HUES6 (cell line): ENCODE results near the gene PDCD6IP.
"Not testable (repeated sequence)": the region's sequence is repeated elsewhere in the genome, so short reads cannot be mapped to it uniquely, and the experiment has no call there.

Experiments used
- H3K27ac ChIP-seq: 2 replicates; pipeline ENCODE4 v1.7.0; 2013; ENCODE audit warnings: low read depth, mild to moderate bottlenecking, low read length, inconsistent platforms
- H3K27me3 ChIP-seq: 2 replicates; pipeline ENCODE4 v1.6.1; 2013; ENCODE audit warnings: low read length; ENCODE audit not compliant: control insufficient read depth, insufficient read depth
- H3K36me3 ChIP-seq: 2 replicates; pipeline ENCODE4 v1.6.1; 2013; ENCODE audit warnings: low read length; ENCODE audit not compliant: control insufficient read depth, insufficient read depth
- H3K4me1 ChIP-seq: 2 replicates; pipeline ENCODE4 v1.6.1; 2013; ENCODE audit warnings: low read length; ENCODE audit not compliant: control insufficient read depth, insufficient read depth
- H3K4me3 ChIP-seq: 2 replicates; pipeline ENCODE4 v1.5.1; 2013; ENCODE audit warnings: low read depth, low read length
- H3K9ac ChIP-seq: one replicate; pipeline ENCODE4 v1.6.1; 2013; ENCODE audit warnings: mild to moderate bottlenecking, low read length
- H3K9me3 ChIP-seq: 2 replicates; pipeline ENCODE4 v1.6.1; 2013; ENCODE audit warnings: low read depth, low read length; ENCODE audit not compliant: control insufficient read depth, insufficient read depth

PDCD6IP gene

DNA sequence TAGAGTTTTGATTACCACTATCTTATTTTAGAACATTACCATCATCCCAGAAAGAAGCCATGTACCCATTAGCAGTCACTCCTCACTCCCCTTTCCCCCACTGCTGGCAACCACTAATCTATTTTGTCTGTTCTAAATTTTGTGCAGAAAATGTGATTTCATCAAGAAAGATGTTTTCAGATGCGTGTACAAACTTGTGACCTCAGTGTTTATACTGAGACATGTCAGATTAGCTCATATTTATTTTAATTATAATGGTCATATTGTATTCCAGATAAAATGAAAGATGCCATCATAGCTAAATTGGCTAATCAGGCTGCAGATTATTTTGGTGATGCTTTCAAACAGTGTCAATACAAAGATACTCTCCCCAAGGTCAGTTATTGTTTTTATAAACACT is 27.8 kb downstream of the PDCD6IP start:
- Histone ChIP-seq H3K9me3 (no peaks in the 10 kb centered on the region), H3K36me3 (peaks cover 29% of the 10 kb centered on the region), H3K4me3 (no peak overlapping the region), H3K4me1 (peaks cover 4% of the 10 kb centered on the region; the same call in 1 of the 2 replicates), H3K27me3 (no peaks in the 10 kb centered on the region), H3K27ac (no peak overlapping the region), H3K9ac (no peak overlapping the region)

DNA sequence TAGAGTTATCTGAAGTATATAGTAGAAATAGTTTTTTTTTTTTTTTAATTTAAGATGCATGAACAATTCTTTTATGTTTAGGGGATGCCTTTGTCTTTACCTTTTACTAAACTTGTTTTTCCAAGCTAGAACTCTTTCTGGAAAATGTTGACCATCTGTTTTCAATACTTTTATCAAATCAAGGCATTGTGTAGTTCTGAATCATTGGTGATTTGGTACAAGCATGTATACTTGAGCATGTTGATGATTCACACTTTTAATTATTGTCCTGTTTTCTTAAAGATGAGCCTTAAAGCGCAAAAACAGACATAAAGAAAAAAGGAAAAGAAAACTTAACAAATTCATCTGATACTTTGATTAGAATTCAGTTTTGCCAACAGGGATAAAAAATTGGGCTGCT is 28.3 kb downstream of the PDCD6IP start:
- peaks cover 4% of the 10 kb centered on the region; the same call in 1 of the 2 replicates for H3K4me1 ChIP-seq
- H3K4me3 ChIP-seq: no peak overlapping the region
- no peaks in the 10 kb centered on the region for H3K27me3 ChIP-seq
- H3K9me3 ChIP-seq: no peaks in the 10 kb centered on the region
- H3K9ac ChIP-seq: no peak overlapping the region
- peaks cover 30% of the 10 kb centered on the region for H3K36me3 ChIP-seq
- H3K27ac ChIP-seq: no peak overlapping the region

DNA sequence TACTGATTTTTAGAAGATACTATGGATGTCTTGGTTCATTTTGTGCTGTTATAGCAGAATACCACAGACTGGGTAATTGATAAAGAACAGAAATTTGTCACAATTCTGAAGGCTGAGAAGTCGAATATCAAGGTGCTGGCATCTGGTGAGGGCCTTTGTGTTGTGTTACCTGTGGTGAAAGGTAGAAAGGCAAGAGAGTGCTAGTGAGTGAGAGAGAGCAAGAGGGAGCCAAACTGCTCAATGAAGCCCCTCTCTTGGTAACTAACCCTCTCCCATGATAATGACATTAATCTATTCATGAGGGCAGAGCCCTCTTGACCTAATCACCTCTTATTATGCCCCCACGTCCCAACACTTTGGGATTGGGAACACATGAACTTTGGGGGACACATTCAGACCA is 31.3 kb downstream of the PDCD6IP start:
- H3K27me3 ChIP-seq: no peaks in the 10 kb centered on the region
- H3K27ac ChIP-seq: no peak overlapping the region
- H3K36me3 ChIP-seq: peaks cover 27% of the 10 kb centered on the region
- H3K9me3 ChIP-seq: no peaks in the 10 kb centered on the region
- peaks cover 10% of the 10 kb centered on the region; the same call in 1 of the 2 replicates for H3K4me1 ChIP-seq
- no peak overlapping the region for H3K4me3 ChIP-seq
- H3K9ac ChIP-seq: no peak overlapping the region

DNA sequence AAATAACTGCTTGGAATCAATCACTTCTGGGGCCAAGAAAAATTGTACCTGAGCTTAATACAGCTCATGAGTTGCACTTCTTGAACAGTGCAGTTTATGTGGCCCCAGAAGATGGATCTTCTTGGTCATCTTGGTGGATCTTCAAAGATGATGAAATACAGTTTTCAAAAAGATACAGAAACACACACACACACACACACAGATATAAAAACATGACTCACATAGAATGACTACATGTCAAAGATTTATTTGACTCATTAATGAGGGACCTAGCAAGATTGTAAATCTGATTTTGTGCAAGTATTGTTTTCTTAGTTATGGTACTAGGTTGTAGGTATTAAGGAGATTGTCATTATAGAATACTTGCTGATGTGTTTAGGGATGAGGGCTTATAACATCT is 32.6 kb downstream of the PDCD6IP start:
- no peak overlapping the region for H3K4me3 ChIP-seq
- peaks cover 9% of the 10 kb centered on the region; the same call in 1 of the 2 replicates for H3K4me1 ChIP-seq
- no peak overlapping the region for H3K9ac ChIP-seq
- no peaks in the 10 kb centered on the region for H3K27me3 ChIP-seq
- H3K9me3 ChIP-seq: no peaks in the 10 kb centered on the region
- H3K36me3 ChIP-seq: peaks cover 29% of the 10 kb centered on the region
- H3K27ac ChIP-seq: no peak overlapping the region

DNA sequence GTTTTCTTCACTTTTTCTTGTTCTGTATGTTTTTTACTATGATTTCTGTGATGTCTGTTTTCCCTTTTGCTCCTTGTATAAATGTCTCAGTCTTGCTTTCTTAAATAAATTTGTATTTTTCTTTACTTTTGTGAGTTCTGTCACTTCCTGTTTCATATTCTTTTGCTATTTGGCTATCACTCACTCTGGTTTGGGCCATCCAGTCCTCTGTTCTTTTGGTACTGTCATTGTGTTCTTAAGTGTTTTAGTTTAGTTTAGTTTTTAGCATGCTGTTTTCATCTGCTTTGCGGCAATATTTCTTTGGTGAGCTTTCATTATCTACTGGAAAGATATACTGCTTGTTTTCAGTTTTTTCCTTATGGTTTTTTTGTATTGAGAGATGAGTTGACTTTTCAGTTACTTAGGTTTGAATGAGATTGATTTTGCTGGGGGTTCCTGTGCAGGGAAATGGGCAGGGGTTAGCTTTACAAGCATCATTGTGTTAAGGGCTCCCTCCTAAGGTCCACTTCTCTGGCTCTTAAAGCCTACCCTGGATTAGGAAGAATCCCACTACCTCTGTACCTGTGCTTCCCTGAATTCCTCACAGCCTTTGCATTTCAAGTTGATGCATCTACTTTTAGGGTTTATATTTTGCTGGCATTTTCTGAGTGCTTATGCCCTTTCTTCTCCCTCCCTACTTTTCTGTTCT is 35.1 kb downstream of the PDCD6IP start:
- H3K36me3 ChIP-seq: peaks cover 27% of the 10 kb centered on the region
- no peaks in the 10 kb centered on the region for H3K9me3 ChIP-seq
- H3K4me3 ChIP-seq: no peak overlapping the region
- no peaks in the 10 kb centered on the region for H3K27me3 ChIP-seq
- no peak overlapping the region for H3K9ac ChIP-seq
- peaks cover 9% of the 10 kb centered on the region; the same call in 1 of the 2 replicates for H3K4me1 ChIP-seq
- H3K27ac ChIP-seq: no peak overlapping the region

DNA sequence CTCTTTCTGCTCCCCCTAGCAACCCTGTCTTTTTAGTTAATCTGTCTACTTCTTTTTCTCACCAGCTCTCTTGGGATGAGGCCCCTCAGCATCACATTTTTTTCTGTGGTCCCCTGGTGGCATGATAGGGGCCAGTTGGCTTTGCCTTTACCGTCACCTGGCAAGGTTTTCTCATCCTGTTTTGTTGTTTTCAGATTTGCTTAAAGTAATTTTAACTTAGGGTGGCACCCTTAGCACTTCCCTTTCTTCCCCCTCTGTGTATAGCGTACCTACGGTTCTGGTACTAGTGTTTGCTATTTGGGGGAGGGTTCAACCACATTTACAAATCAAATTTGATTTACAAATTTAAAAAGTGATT is 35.6 kb downstream of the PDCD6IP start:
- no peak overlapping the region for H3K9ac ChIP-seq
- no peaks in the 10 kb centered on the region for H3K9me3 ChIP-seq
- peaks cover 9% of the 10 kb centered on the region; the same call in 1 of the 2 replicates for H3K4me1 ChIP-seq
- no peaks in the 10 kb centered on the region for H3K27me3 ChIP-seq
- no peak overlapping the region for H3K4me3 ChIP-seq
- no peak overlapping the region for H3K27ac ChIP-seq
- H3K36me3 ChIP-seq: peaks cover 24% of the 10 kb centered on the region

DNA sequence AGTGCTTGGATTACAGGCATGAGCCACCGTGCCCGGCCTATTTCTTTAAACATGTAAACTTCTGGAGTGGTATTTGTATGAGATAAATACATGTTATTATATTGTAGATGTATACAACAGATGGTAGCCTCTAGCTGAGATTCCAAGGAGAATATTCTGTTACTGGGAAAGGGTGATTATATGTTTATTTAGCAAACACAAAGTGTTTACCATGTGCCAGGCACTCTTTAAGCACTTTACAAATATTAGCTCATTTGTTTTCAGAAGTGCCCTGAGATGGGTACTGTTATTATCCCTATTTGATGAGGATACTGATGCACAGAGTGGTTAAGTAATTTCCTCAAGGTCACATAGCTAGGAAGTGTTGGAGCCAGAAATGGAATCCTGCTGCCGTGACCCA is 38.8 kb downstream of the PDCD6IP start:
- H3K27me3 ChIP-seq, H3K9me3 ChIP-seq, H3K4me3 ChIP-seq, H3K27ac ChIP-seq, H3K4me1 ChIP-seq, H3K9ac ChIP-seq: not testable (repeated sequence)
- peaks cover 13% of the 10 kb centered on the region for H3K36me3 ChIP-seq

DNA sequence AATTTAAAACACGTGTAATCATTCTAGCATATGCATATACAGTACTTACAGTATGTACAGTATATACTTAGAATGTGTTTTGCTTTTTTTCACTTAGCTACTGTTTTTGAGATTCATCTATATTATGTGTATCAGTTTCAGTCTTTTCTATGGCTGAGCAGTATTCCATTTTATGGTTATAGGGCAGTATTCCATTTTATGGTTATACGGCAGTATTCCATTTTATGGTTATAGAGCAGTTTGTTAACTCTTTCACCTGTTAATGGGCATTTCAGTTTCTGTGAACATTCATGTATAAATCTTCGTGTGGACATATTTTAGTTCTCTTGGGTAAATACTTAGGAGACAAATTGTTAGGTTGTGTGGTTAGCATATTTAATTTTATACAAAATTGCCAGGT is 40.9 kb downstream of the PDCD6IP start:
- H3K27me3 ChIP-seq: no peaks in the 10 kb centered on the region
- no peaks in the 10 kb centered on the region for H3K4me1 ChIP-seq
- no peak overlapping the region for H3K27ac ChIP-seq
- H3K36me3 ChIP-seq: peaks cover 13% of the 10 kb centered on the region
- H3K9me3 ChIP-seq: no peaks in the 10 kb centered on the region
- no peak overlapping the region for H3K4me3 ChIP-seq
- H3K9ac ChIP-seq: no peak overlapping the region

DNA sequence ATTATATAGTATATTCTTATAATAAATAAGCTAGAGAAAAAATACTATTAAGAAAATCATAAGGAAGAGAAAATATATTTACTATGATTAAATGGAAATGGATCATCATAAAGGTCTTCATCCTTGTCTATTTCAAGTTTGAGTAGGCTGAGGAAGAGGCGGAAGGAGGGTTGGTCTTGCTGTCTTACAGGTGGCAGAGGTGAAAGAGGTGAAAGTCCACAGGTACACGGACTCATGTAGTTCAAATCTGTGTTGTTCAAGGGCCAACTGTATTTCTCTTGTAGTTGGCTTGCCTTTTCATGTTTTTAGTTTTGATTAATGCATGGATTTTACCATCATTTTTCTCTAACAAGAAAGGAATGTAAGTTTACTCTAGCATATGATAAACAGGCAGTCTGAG is 41.7 kb downstream of the PDCD6IP start:
- H3K9ac ChIP-seq: no peak overlapping the region
- H3K4me3 ChIP-seq: no peak overlapping the region
- no peaks in the 10 kb centered on the region for H3K4me1 ChIP-seq
- peaks cover 17% of the 10 kb centered on the region for H3K36me3 ChIP-seq
- no peak overlapping the region for H3K27ac ChIP-seq
- H3K27me3 ChIP-seq: no peaks in the 10 kb centered on the region
- no peaks in the 10 kb centered on the region for H3K9me3 ChIP-seq

DNA sequence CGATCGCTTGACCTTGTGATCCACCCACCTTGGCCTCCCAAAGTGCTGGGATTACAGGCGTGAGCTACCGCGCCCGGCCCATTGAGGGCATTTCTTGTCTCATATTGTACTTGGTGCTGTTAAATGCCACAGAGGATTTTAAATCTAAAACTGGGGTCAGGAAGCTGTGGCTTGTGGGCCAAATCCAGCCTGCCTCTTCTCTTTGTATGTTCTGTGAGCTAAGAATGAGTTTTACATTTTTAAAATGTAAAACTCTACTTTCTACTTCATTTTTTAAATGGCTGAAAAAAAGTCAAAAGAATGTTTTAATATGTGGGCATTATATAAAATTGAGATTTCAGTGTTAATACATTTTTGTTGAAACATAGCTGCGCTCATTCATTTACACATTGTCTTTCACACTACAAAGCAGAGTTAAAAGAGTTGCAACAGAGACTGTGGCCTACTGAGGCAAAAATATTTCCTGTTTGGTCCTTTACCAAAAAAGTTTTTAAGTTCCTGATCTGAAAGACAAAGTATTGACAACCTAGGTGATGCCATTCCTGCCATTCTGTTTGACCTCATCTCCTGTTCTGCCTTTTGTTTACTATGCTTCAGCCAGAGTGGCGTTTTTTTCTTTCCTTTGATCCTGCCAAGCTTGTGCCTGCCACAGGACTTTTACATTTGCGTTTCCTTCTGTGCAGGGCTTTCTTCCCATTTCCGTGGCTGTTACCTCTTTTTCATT is 50.4 kb downstream of the PDCD6IP start:
- no peak overlapping the region for H3K9ac ChIP-seq

DNA sequence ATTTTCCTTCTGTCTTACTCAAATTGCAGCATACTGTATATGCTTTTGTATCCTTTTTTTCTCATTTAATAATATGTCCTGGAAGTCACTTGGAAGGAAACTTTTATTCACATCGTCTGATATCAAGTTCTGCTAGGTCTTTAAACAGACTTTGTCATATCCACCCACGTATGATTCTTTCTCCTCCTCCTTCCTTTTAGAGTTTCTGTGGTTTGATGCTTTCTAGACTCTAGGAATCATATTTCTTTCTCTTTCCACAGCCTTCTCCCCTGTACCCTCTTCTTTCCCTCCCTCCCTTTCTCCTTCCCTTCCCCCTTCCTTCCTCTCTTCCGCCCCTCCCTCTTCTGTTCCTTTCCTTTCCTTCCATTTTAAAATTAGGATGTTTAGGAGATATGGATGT is 52.2 kb downstream of the PDCD6IP start:
- not testable (repeated sequence) for H3K4me3 ChIP-seq, H3K27me3 ChIP-seq, H3K9me3 ChIP-seq, H3K9ac ChIP-seq, H3K27ac ChIP-seq
- Histone ChIP-seq H3K36me3 (peaks cover 14% of the 10 kb centered on the region), H3K4me1 (peaks cover 25% of the 10 kb centered on the region)

More for the DNA sequence above, 50.4 kb downstream of the PDCD6IP start:
- no peaks in the 10 kb centered on the region for H3K27me3 ChIP-seq
- H3K4me1 ChIP-seq: peaks cover 13% of the 10 kb centered on the region
- H3K4me3 ChIP-seq: no peak overlapping the region
- no peaks in the 10 kb centered on the region for H3K9me3 ChIP-seq
- H3K36me3 ChIP-seq: peaks cover 21% of the 10 kb centered on the region; the same call in 1 of the 2 replicates
- no peak overlapping the region for H3K27ac ChIP-seq
